ENCODE results near the gene CNTN6. TPM values are rescaled to one million over a fixed set of nuclear protein-coding genes. Genes with fewer than 3 reads are reported as not detected.

CNTN6 gene
- total and polyA plus RNA-seq, 2 of the 13 experiments (the other 11 are each of a cell fraction or from before 2014, with no cell fraction given): not detected

- TF ChIP-seq ZNF318 (CRISPR knock-in tag; IDR thresholded peaks at IDR 0.05): no peak
These were observed 35.4 kb upstream of the CNTN6 start (continued) for GRCh38 chr3:1057436-1057835.

GRCh38 chr3:1068985-1069384 is 23.8 kb upstream of the CNTN6 start:
- H3K9me3 ChIP-seq (ENCODE audit: low read length): peaks cover 81% of the 10 kb centered on the region
- DNase-seq (ENCODE audit: low spot score): no peak
- no peak overlapping the region for H3K9ac ChIP-seq (ENCODE audit: insufficient read depth, low read depth, low read length)
- no peak for FAIRE-seq
- ChIA-PET CTCF (ENCODE audit: low intra/inter-chr PET ratio, low total read pairs) (no interaction called here), POLR2A (no interaction called here)
- no peak overlapping the region for H3K4me2 ChIP-seq (ENCODE audit: low read depth, low read length)
- intact Hi-C loops (cut with micrococcal nuclease; ENCODE audit: unreplicated experiment): no loop called here
- no peak for TF ChIP-seq ZBED4 (CRISPR knock-in tag; IDR thresholded peaks at IDR 0.05; ENCODE audit: borderline replicate concordance)
- TF ChIP-seq ZNF510 (CRISPR knock-in tag; IDR thresholded peaks at IDR 0.05; ENCODE audit: low read depth): no peak
- H3K27me3 ChIP-seq (ENCODE audit: control insufficient read depth in 1 of 2, insufficient read depth in 2 of 2, low read length in 2 of 2): no peaks in the 10 kb centered on the region
- no peak overlapping the region for H3K27ac ChIP-seq (ENCODE audit: extremely low read length, insufficient read depth, low read length)
- no peaks in the 10 kb centered on the region for H4K20me1 ChIP-seq (ENCODE audit: insufficient read depth, low read length)
- 18% methylated on average over 4 of the region's 4 CpGs for WGBS (ENCODE audit: low lambda C conversion rate)
- BruUV-seq (replicated peaks): no TSS peak
- H3K4me3 ChIP-seq (replicated peaks in 1 of 3; ENCODE audit: insufficient read depth in 1 of 3, low read depth in 2 of 3, low read length in 3 of 3): no peak overlapping the region
- no peaks in the 10 kb centered on the region for H3K36me3 ChIP-seq (replicated peaks in 1 of 2; ENCODE audit: control insufficient read depth in 1 of 2, insufficient read depth in 2 of 2, low read length in 2 of 2)
- ATAC-seq: no peak
- no peaks in the 10 kb centered on the region for H3K4me1 ChIP-seq (ENCODE audit: insufficient read depth, low read length)
- no peak overlapping the region for H2AFZ ChIP-seq (ENCODE audit: low read length)
- H3K79me2 ChIP-seq (ENCODE audit: insufficient read depth, low read length): no peaks in the 10 kb centered on the region
- in situ Hi-C loops (cut with HindIII; ENCODE audit: extremely low pct_ligation_motif_present, low pct_unique_long_range_greater_than_20kb): no loop called here
